SK-N-SH (cell line): ENCODE data around the gene PHPT1. TPM values are rescaled to one million over a fixed set of nuclear protein-coding genes. Genes with fewer than 3 reads are reported as not detected.

Experiments used
- CTCF ChIA-PET: fragments of 300-600, 350-600 bp; formaldehyde crosslinking; extraction: SDS; loops from one replicate; lab custom pipeline; 2021; lab: Yijun Ruan, JAX
- POLR2A ChIA-PET: fragments of 350-600 bp; sonication (Branson Sonifier 250); formaldehyde crosslinking; extraction: SDS; loops from one replicate; lab custom pipeline; 2020; ENCODE audit warnings: antibody characterized with exemption, inconsistent platforms; lab: Yijun Ruan, JAX
- DNase-seq: peaks from one replicate; pipeline ENCODE4 v3.0.0; 2012
- H2AFZ ChIP-seq: fragments of 200-600 bp; sonication (generic); 2 replicates; pipeline ENCODE4 v1.8.1; 2016; ENCODE audit warnings: antibody characterized with exemption, mild to moderate bottlenecking, low read depth
- H3F3A ChIP-seq: fragments of 200-600 bp; sonication (generic); replicated peaks from 2 replicates; pipeline ENCODE3; 2016; ENCODE audit warnings: antibody characterized with exemption, mild to moderate bottlenecking; ENCODE audit not compliant: insufficient read depth
- H3K27ac ChIP-seq, 2 experiments: fragments of 200-500 bp in 1 of 2; fragments of 200-600 bp in 1 of 2; sonication (Bioruptor generic) in 1 of 2; sonication (generic), shearing (Covaris generic) in 1 of 2; 2 replicates each; pipeline versions ENCODE4 v1.5.1 to v1.6.1; 2014 to 2016; ENCODE audit warnings: low read depth in 2 of 2, inconsistent platforms in 1 of 2, low read length in 1 of 2, mild to moderate bottlenecking in 1 of 2, mixed read lengths in 1 of 2
- H3K27me3 ChIP-seq: fragments of 200-600 bp; sonication (generic), shearing (Covaris generic); 2 replicates; pipeline ENCODE4 v1.6.1; 2016; ENCODE audit warnings: mixed run types; ENCODE audit not compliant: insufficient read depth
- H3K36me3 ChIP-seq, 2 experiments: fragments of 200-500 bp in 1 of 2; fragments of 200-600 bp in 1 of 2; sonication (Bioruptor generic) in 1 of 2; sonication (generic) in 1 of 2; replicated peaks in 1 of 2; 2 replicates each; pipeline versions ENCODE3 to v1.5.1; 2014 to 2016; ENCODE audit warnings: low read length in 1 of 2, mild to moderate bottlenecking in 1 of 2; ENCODE audit not compliant: insufficient read depth in 2 of 2, control insufficient read depth in 1 of 2
- H3K4me1 ChIP-seq, 2 experiments: fragments of 200-500 bp in 1 of 2; fragments of 200-600 bp in 1 of 2; sonication (Bioruptor generic) in 1 of 2; sonication (generic), shearing (Covaris generic) in 1 of 2; 2 replicates each; pipeline versions ENCODE4 v1.5.1 to v1.6.1; 2014 to 2016; ENCODE audit warnings: low read depth in 1 of 2, low read length in 1 of 2, mixed run types in 1 of 2; ENCODE audit not compliant: insufficient read depth in 2 of 2, control insufficient read depth in 1 of 2
- H3K4me2 ChIP-seq: fragments of 200-600 bp; sonication (generic), shearing (Covaris generic); 2 replicates; pipeline ENCODE4 v1.6.1; 2017; ENCODE audit warnings: mixed run types
- H3K4me3 ChIP-seq, 2 experiments: fragments of 200-500 bp in 1 of 2; fragments of 200-600 bp in 1 of 2; sonication (Bioruptor generic) in 1 of 2; sonication (generic), shearing (Covaris generic) in 1 of 2; 2 replicates each; pipeline versions ENCODE4 v1.5.1 to v1.8.1; 2014 to 2016; ENCODE audit warnings: low read depth in 2 of 2, inconsistent platforms in 1 of 2, low read length in 1 of 2, mild to moderate bottlenecking in 1 of 2, mixed read lengths in 1 of 2, moderate library complexity in 1 of 2
- H3K79me2 ChIP-seq: fragments of 200-600 bp; sonication (generic); 2 replicates; pipeline ENCODE4 v1.8.1; 2017; ENCODE audit warnings: mild to moderate bottlenecking; ENCODE audit not compliant: insufficient read depth
- H3K9ac ChIP-seq: fragments of 200-600 bp; sonication (generic); 2 replicates; pipeline ENCODE4 v1.6.1; 2017; ENCODE audit warnings: mixed run types
- H3K9me2 ChIP-seq: fragments of 200-600 bp; sonication (generic); 2 replicates; pipeline ENCODE4 v1.6.1; 2017; ENCODE audit warnings: mixed run types
- H3K9me3 ChIP-seq: fragments of 200-600 bp; sonication (generic); 2 replicates; pipeline ENCODE4 v1.6.1; 2017; ENCODE audit warnings: mixed run types, mild to moderate bottlenecking, moderate library complexity
- H4K20me1 ChIP-seq: fragments of 200-600 bp; sonication (generic); 2 replicates; pipeline ENCODE4 v1.6.1; 2017; ENCODE audit warnings: mild to moderate bottlenecking, mixed run types; ENCODE audit not compliant: insufficient read depth
- CHD2 ChIP-seq: fragments of 150-350 bp; IDR thresholded peaks from 2 replicates; pipeline ENCODE4 v1.6.1; 2018; ENCODE audit warnings: low read length; ENCODE audit not compliant: partially characterized antibody
- CTCF ChIP-seq: fragments of 200-600 bp; sonication (generic); IDR thresholded peaks from 2 replicates; pipeline ENCODE4 v1.6.1; 2017; ENCODE audit warnings: antibody characterized with exemption, mild to moderate bottlenecking, moderate library complexity
- EP300 ChIP-seq, 2 experiments: IDR thresholded peaks; 2 replicates each; pipeline versions ENCODE4 v1.4.0 to v1.6.1; 2012; ENCODE audit warnings: borderline replicate concordance in 1 of 2, low read depth in 1 of 2, low read length in 1 of 2
- FOXM1 ChIP-seq: IDR thresholded peaks from 2 replicates; pipeline ENCODE4 v1.4.0; 2012; ENCODE audit warnings: low read depth, mild to moderate bottlenecking
- GATA2 ChIP-seq: sonication (generic); formaldehyde crosslinking; IDR thresholded peaks from 2 replicates; pipeline ENCODE4 v1.5.0; 2020; ENCODE audit warnings: mild to moderate bottlenecking, missing genetic modification reagents
- IRF3 ChIP-seq: fragments of 150-350 bp; IDR thresholded peaks from 2 replicates; pipeline ENCODE4 v1.6.1; 2016; ENCODE audit warnings: mild to moderate bottlenecking, low read depth, low read length
- NFIC ChIP-seq: IDR thresholded peaks from 2 replicates; pipeline ENCODE4 v1.4.0; 2012; ENCODE audit warnings: borderline replicate concordance
- NRF1 ChIP-seq: IDR thresholded peaks from 2 replicates; pipeline ENCODE4 v1.6.1; 2012; ENCODE audit warnings: low read depth, mild to moderate bottlenecking, low read length
- RXRA ChIP-seq: IDR thresholded peaks from 2 replicates; pipeline ENCODE4 v1.4.0; 2012; ENCODE audit warnings: low read depth, mild to moderate bottlenecking, borderline replicate concordance
- SIN3A ChIP-seq: IDR thresholded peaks from 2 replicates; pipeline ENCODE4 v1.6.1; 2012; ENCODE audit warnings: low read depth, mild to moderate bottlenecking, low read length, moderate library complexity, borderline replicate concordance
- TCF12 ChIP-seq: IDR thresholded peaks from 2 replicates; pipeline ENCODE4 v1.4.0; 2012
- USF2 ChIP-seq: fragments of 150-350 bp; IDR thresholded peaks from 2 replicates; pipeline ENCODE4 v1.6.1; 2017; ENCODE audit warnings: antibody characterized with exemption, low read length, low read depth, borderline replicate concordance
- YY1 ChIP-seq: IDR thresholded peaks from 2 replicates; pipeline ENCODE4 v1.4.0; 2012; ENCODE audit warnings: low read depth, mild to moderate bottlenecking
- WGBS: methylation state at CpG from one replicate; pipeline ENCODE4 v1.1.6; 2017; ENCODE audit warnings: low lambda C conversion rate; 5-methylcytosine and 5-hydroxymethylcytosine counted together
- polyA plus RNA-seq, 3 experiments: library from polyadenylated mRNA; depleted of rRNA; stranded (reverse); fragments of >200 nt; gene quantifications; 2 replicates each; pipeline ENCODE4 v1.2.3, GENCODE V29; 2012

The PHPT1 gene
- polyA plus RNA-seq, 1 of the 3 experiments (the other 2 are of a cell fraction), result 517 TPM

GRCh38 chr9:136867480-136867879 lies 18.3 kb downstream of the PHPT1 start:
- Histone ChIP-seq H3F3A (no peaks in the 10 kb centered on the region), H2AFZ (no peak overlapping the region), H4K20me1 (no peaks in the 10 kb centered on the region), H3K9me3 (0 out of 2 replicates have a peak, but pooled peaks cover 3% of the 10 kb centered on the region), H3K27ac (no peak overlapping the region), H3K9ac (no peak overlapping the region), H3K36me3 (peaks cover 17 to 23% of the 10 kb centered on the region in 2 experiments), H3K79me2 (peaks cover 43% of the 10 kb centered on the region), H3K9me2 (no peaks in the 10 kb centered on the region), H3K27me3 (no peaks in the 10 kb centered on the region), H3K4me2 (no peak overlapping the region), H3K4me3 (no peak overlapping the region), H3K4me1 (peaks cover 6 to 9% of the 10 kb centered on the region in 2 experiments; a peak in 1 of 4 replicates)
- ChIA-PET CTCF (no interaction called here), POLR2A (no interaction called here)
- 98% methylated on average over 18 of the region's 18 CpGs for WGBS
- TF ChIP-seq RXRA (no peak), NFIC (no peak), CHD2 (no peak), YY1 (no peak), NRF1 (no peak), FOXM1 (no peak)
- no peak for DNase-seq

- no peak for TF ChIP-seq GATA2 (CRISPR knock-in tag)
- TF ChIP-seq, all 33 proteins: peak for 0
- POLR2A ChIA-PET, result interaction anchor here (1.4 kb wide), 1 partner anchor 19 kb away, joined by 3 read pairs; the partner anchor contains the start of gene TRAF2
Measured at GRCh38 chr9:136867917-136868316, 18.7 kb downstream of the PHPT1 start.

GRCh38 chr9:136868644-136869043 lies 19.4 kb downstream of the PHPT1 start:
- Histone ChIP-seq H3K79me2 (peaks cover 37% of the 10 kb centered on the region), H3K27me3 (no peaks in the 10 kb centered on the region), H3F3A (no peaks in the 10 kb centered on the region), H3K4me2 (no peak overlapping the region), H4K20me1 (no peaks in the 10 kb centered on the region), H3K36me3 (peaks cover 5 to 14% of the 10 kb centered on the region in 2 experiments), H2AFZ (no peak overlapping the region), H3K4me3 (no peak overlapping the region), H3K27ac (no peak overlapping the region), H3K4me1 (peaks cover 6 to 9% of the 10 kb centered on the region in 2 experiments; a peak in 1 of 4 replicates), H3K9ac (no peak overlapping the region), H3K9me2 (no peaks in the 10 kb centered on the region), H3K9me3 (0 out of 2 replicates have a peak, but pooled peaks cover 3% of the 10 kb centered on the region)
- CTCF ChIA-PET, result interaction anchor here (0.7 kb wide), 1 partner anchor 14 kb away, joined by 3 read pairs; no protein-coding TSS in a partner anchor
- POLR2A ChIA-PET, result interaction anchor here (1.4 kb wide), 1 partner anchor 18 kb away, joined by 3 read pairs; the partner anchor contains the start of gene TRAF2
- DNase-seq, result no peak
- WGBS, result 92% methylated on average over 10 of the region's 11 CpGs
- TF ChIP-seq SIN3A, result no peak
- TF ChIP-seq CTCF, result no peak
- no peak for TF ChIP-seq EP300 (IDR thresholded peaks at IDR 0.05; ENCODE audit: borderline replicate concordance in 1 of 2, low read depth in 1 of 2, low read length in 1 of 2)
- TF ChIP-seq FOXM1, result no peak
- TF ChIP-seq USF2, result no peak
- TF ChIP-seq TCF12, result no peak
- no peak for TF ChIP-seq IRF3

More at GRCh38 chr9:136867917-136868316, 18.7 kb downstream of the PHPT1 start:
- H2AFZ ChIP-seq, result no peak overlapping the region
- no peaks in the 10 kb centered on the region for H4K20me1 ChIP-seq
- no peak overlapping the region for H3K9ac ChIP-seq
- H3K9me2 ChIP-seq, result no peaks in the 10 kb centered on the region
- peaks cover 6 to 9% of the 10 kb centered on the region in 2 experiments; a peak in 1 of 4 replicates for H3K4me1 ChIP-seq
- H3F3A ChIP-seq, result no peaks in the 10 kb centered on the region
- H3K27me3 ChIP-seq, result no peaks in the 10 kb centered on the region
- CTCF ChIA-PET, result interaction anchor here (0.7 kb wide), 1 partner anchor 15 kb away, joined by 3 read pairs; no protein-coding TSS in a partner anchor
- H3K36me3 ChIP-seq, result peaks cover 12 to 19% of the 10 kb centered on the region in 2 experiments
- no peak overlapping the region for H3K4me3 ChIP-seq
- H3K4me2 ChIP-seq, result no peak overlapping the region
- DNase-seq, result no peak
- 96% methylated on average over 18 of the region's 18 CpGs for WGBS
- H3K79me2 ChIP-seq, result peaks cover 43% of the 10 kb centered on the region
- no peak overlapping the region for H3K27ac ChIP-seq
- H3K9me3 ChIP-seq, result 0 out of 2 replicates have a peak, but pooled peaks cover 3% of the 10 kb centered on the region
